A549 (cell line): ENCODE results near the gene ADARB2. TPM values are rescaled to one million over a fixed set of nuclear protein-coding genes. Genes with fewer than 3 reads are reported as not detected.

Source experiments
- ATAC-seq, 2 experiments: fragments of 200-7000 bp in 1 of 2; fragments of >200 bp in 1 of 2; cut with Nextera tagmentation in 1 of 2; cut with Tn5 transposase in 1 of 2; 3 replicates each; pipeline versions ENCODE4 v1.8.0 to v1.9.1; 2018 to 2020; ENCODE audit warnings: mild to moderate bottlenecking in 1 of 2, moderate library complexity in 1 of 2
- CTCF ChIA-PET: fragments of 300-600 bp; sonication (Branson Sonifier 250); formaldehyde crosslinking; extraction: SDS; loops from one replicate; lab custom pipeline; 2021; ENCODE audit warnings: antibody characterized with exemption, inconsistent platforms; lab: Yijun Ruan, JAX
- POLR2A ChIA-PET: fragments of 350-600 bp; formaldehyde crosslinking; extraction: SDS; loops from one replicate; lab custom pipeline; 2021; ENCODE audit warnings: antibody characterized with exemption, inconsistent platforms; lab: Yijun Ruan, JAX
- DNase-seq, 2 experiments: peaks; one replicate each; pipeline versions ENCODE4 v3.0.0 to v3.0.0-alpha.2; 2011 to 2016; ENCODE audit warnings: low read depth in 1 of 2, low spot score in 1 of 2
- FAIRE-seq: peaks from 2 replicates; lab custom pipeline; 2011; peaks lifted over from hg19 to GRCh38; lab: Jason Lieb, UNC
- H3K27ac ChIP-seq, 2 experiments: fragments of >200 bp; sonication (Bioruptor Twin); formaldehyde crosslinking; 3 replicates each; pipeline ENCODE4 v1.5.1; 2016 to 2017
- H3K4me1 ChIP-seq: fragments of >200 bp; sonication (Bioruptor Twin); formaldehyde crosslinking; 3 replicates; pipeline ENCODE4 v1.6.1; 2016
- H3K4me2 ChIP-seq: fragments of >200 bp; sonication (Bioruptor Twin); formaldehyde crosslinking; 3 replicates; pipeline ENCODE4 v1.6.1; 2016
- H3K4me3 ChIP-seq: fragments of >200 bp; sonication (Bioruptor Twin); formaldehyde crosslinking; 3 replicates; pipeline ENCODE4 v1.5.1; 2016
- H3K9me3 ChIP-seq: fragments of >200 bp; sonication (Bioruptor Twin); formaldehyde crosslinking; 3 replicates; pipeline ENCODE4 v1.6.1; 2016
- BHLHE40 ChIP-seq: IDR thresholded peaks from 2 replicates; pipeline ENCODE4 v1.6.1; 2012; ENCODE audit warnings: low read depth, low read length, inconsistent platforms
- CBX2 ChIP-seq: fragments of 200-600 bp; sonication (generic); IDR thresholded peaks from 2 replicates; pipeline ENCODE4 v1.6.1; 2016; ENCODE audit warnings: low read depth, mild to moderate bottlenecking, borderline replicate concordance
- CBX8 ChIP-seq: fragments of 200-600 bp; sonication (generic); IDR thresholded peaks from 2 replicates; pipeline ENCODE4 v1.6.1; 2016
- CEBPB ChIP-seq, 2 experiments: fragments of >200 bp in 1 of 2; sonication (Bioruptor Twin) in 1 of 2; formaldehyde crosslinking in 1 of 2; IDR thresholded peaks; 2 replicates each; pipeline ENCODE4 v1.6.1; 2012 to 2016
- CHD4 ChIP-seq: fragments of 200-600 bp; sonication (generic); IDR thresholded peaks from 2 replicates; pipeline ENCODE4 v1.6.1; 2016; ENCODE audit warnings: antibody characterized with exemption, mild to moderate bottlenecking, borderline replicate concordance
- EP300 ChIP-seq, 2 experiments: fragments of >200 bp; sonication (Bioruptor Twin); formaldehyde crosslinking; IDR thresholded peaks; 2 replicates in 1 of 2; 3 replicates in 1 of 2; pipeline ENCODE4 v1.6.1; 2016 to 2017
- FOSL2 ChIP-seq, 2 experiments: fragments of 450-650 bp in 1 of 2; fragments of >200 bp in 1 of 2; sonication (Bioruptor Twin) in 1 of 2; formaldehyde crosslinking; IDR thresholded peaks; 2 replicates each; pipeline versions ENCODE4 v1.5.0 to v1.6.1; 2016 to 2020; ENCODE audit warnings: mild to moderate bottlenecking in 1 of 2, moderate library complexity in 1 of 2
- GATA3 ChIP-seq: IDR thresholded peaks from 2 replicates; pipeline ENCODE4 v1.6.1; 2012; ENCODE audit warnings: borderline replicate concordance
- HDAC2 ChIP-seq: fragments of 200-600 bp; sonication (generic); IDR thresholded peaks from 2 replicates; pipeline ENCODE4 v1.6.1; 2016
- HEYL ChIP-seq: fragments of 250-450 bp; sonication (Bioruptor Pico); IDR thresholded peaks from 2 replicates; pipeline ENCODE4 v1.8.0; 2021; ENCODE audit warnings: mild to moderate bottlenecking, moderate library complexity
- JUN ChIP-seq, 2 experiments: fragments of >200 bp; sonication (Bioruptor Twin); formaldehyde crosslinking; IDR thresholded peaks; 2 replicates in 1 of 2; 3 replicates in 1 of 2; pipeline ENCODE4 v1.6.1; 2016 to 2017
- MAFK ChIP-seq: fragments of 450-650 bp; IDR thresholded peaks from 2 replicates; pipeline ENCODE4 v1.6.1; 2014; ENCODE audit not compliant: partially characterized antibody
- MAZ ChIP-seq: fragments of 150-350 bp; IDR thresholded peaks from 2 replicates; pipeline ENCODE4 v1.6.1; 2014; ENCODE audit warnings: antibody characterized with exemption, low read depth, low read length, borderline replicate concordance
- MYC ChIP-seq: IDR thresholded peaks from 2 replicates; pipeline ENCODE4 v1.6.1; 2012; ENCODE audit warnings: mild to moderate bottlenecking, inconsistent platforms, low read length, improper control_type of control experiment, borderline replicate concordance
- NFE2L2 ChIP-seq: fragments of 150-350 bp; conservative IDR thresholded peaks from 2 replicates; pipeline ENCODE4 v1.6.1; 2014; ENCODE audit warnings: low read length
- NPAS2 ChIP-seq: fragments of 250-450 bp; sonication (Bioruptor Pico); IDR thresholded peaks from 2 replicates; pipeline ENCODE4 v1.8.0; 2022; ENCODE audit warnings: mild to moderate bottlenecking, moderate library complexity, borderline replicate concordance
- NR3C1 ChIP-seq: fragments of >200 bp; sonication (Bioruptor Twin); formaldehyde crosslinking; IDR thresholded peaks from 3 replicates; pipeline ENCODE4 v1.6.1; 2017
- POLR2A ChIP-seq: IDR thresholded peaks from 2 replicates; pipeline ENCODE4 v1.6.1; 2012; ENCODE audit warnings: mild to moderate bottlenecking, low read length
- RNF2 ChIP-seq: fragments of 200-600 bp; sonication (generic); IDR thresholded peaks from 2 replicates; pipeline ENCODE4 v1.6.1; 2016; ENCODE audit warnings: low read depth, mild to moderate bottlenecking, antibody characterized with exemption, moderate library complexity, borderline replicate concordance
- TP53 ChIP-seq: fragments of 250-450 bp; sonication (Bioruptor Pico); IDR thresholded peaks from 2 replicates; pipeline ENCODE4 v1.5.0; 2021; ENCODE audit warnings: mild to moderate bottlenecking, moderate library complexity
- ZC3H11A ChIP-seq: fragments of 450-650 bp; IDR thresholded peaks from 2 replicates; pipeline ENCODE4 v1.6.1; 2014; ENCODE audit warnings: antibody characterized with exemption, mild to moderate bottlenecking
- ZFP36 ChIP-seq: fragments of 450-650 bp; IDR thresholded peaks from 2 replicates; pipeline ENCODE4 v1.6.1; 2014; ENCODE audit warnings: borderline replicate concordance; ENCODE audit not compliant: partially characterized antibody
- ZNF302 ChIP-seq: fragments of 250-450 bp; sonication (Bioruptor Pico); IDR thresholded peaks from 2 replicates; pipeline ENCODE4 v1.9.0; 2021; ENCODE audit warnings: inconsistent platforms, mild to moderate bottlenecking, moderate library complexity
- WGBS: methylation state at CpG from one replicate; pipeline ENCODE4 v1.1.6; 2017; ENCODE audit errors: missing lambda C conversion rate; 5-methylcytosine and 5-hydroxymethylcytosine counted together
- polyA plus RNA-seq, 4 experiments: library from polyadenylated mRNA; depleted of rRNA in 3 of 4; stranded (reverse); fragments of >200 nt; fragmentation: RNase III in 1 of 4; extraction: RNeasy Plus Mini Kit Qiagen cat#74134 plus additional on column Dnase treatment in 1 of 4; gene quantifications; 2 replicates in 3 of 4; 3 replicates in 1 of 4; pipeline ENCODE4 v1.2.3, GENCODE V29; 2011 to 2017
- TF ChIP-seq, protein P1 (sequence below): fragments of >200 bp; sonication (Bioruptor Twin); formaldehyde crosslinking; IDR thresholded peaks from 2 replicates; pipeline ENCODE4 v1.6.1; 2016
- TF ChIP-seq, protein P2 (sequence below): IDR thresholded peaks from 2 replicates; pipeline ENCODE4 v1.6.1; 2012
- TF ChIP-seq, protein P3 (sequence below): fragments of 150-350 bp; IDR thresholded peaks from 2 replicates; pipeline ENCODE4 v1.6.1; 2014; ENCODE audit warnings: low read depth, mild to moderate bottlenecking, low read length
- TF ChIP-seq, protein P4 (sequence below): IDR thresholded peaks from 2 replicates; pipeline ENCODE4 v1.6.1; 2012; ENCODE audit warnings: low read depth, borderline replicate concordance
- TF ChIP-seq, protein P5 (sequence below): fragments of 250-450 bp; sonication (Bioruptor Pico); IDR thresholded peaks from 2 replicates; pipeline ENCODE4 v1.5.0; 2021; ENCODE audit warnings: mild to moderate bottlenecking, moderate library complexity, borderline replicate concordance
- TF ChIP-seq, protein P6 (sequence below): fragments of >200 bp; sonication (Bioruptor Twin); formaldehyde crosslinking; IDR thresholded peaks from 3 replicates; pipeline ENCODE4 v1.5.1; 2016

ADARB2 gene
- polyA plus RNA-seq, 2 of the 4 experiments (the other 2 are of a cell fraction), result not detected

DNA sequence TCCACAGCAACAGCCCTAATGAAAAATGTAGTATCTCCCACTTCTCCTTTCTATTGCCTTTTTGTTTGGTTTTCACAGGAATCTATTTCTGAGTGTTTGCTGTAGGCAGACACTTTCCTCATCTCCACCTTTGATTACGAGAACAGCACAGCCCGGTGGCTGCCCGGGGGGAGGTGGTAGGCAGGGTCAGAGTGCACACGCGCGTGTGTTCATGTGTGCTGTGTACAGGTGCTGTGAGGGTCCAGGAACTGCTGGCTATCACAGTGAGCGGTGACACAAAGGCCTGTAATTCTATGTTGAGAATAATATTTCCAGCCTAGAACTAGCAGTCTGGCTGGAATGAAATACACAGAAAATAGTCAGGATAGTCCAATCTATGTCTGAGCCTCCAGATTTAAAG is 212.8 kb downstream of the ADARB2 start:
- CTCF ChIA-PET, result no interaction called here
- no peaks in the 10 kb centered on the region for H3K4me1 ChIP-seq
- ATAC-seq, result no peak
- no peaks in the 10 kb centered on the region for H3K9me3 ChIP-seq
- POLR2A ChIA-PET, result no interaction called here
- WGBS, result 18% methylated on average over 7 of the region's 7 CpGs
- no peak for FAIRE-seq
- no peak for DNase-seq
- TF ChIP-seq, protein P1, sequence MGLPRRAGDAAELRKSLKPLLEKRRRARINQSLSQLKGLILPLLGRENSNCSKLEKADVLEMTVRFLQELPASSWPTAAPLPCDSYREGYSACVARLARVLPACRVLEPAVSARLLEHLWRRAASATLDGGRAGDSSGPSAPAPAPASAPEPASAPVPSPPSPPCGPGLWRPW, result no peak
- TF ChIP-seq, protein P2, sequence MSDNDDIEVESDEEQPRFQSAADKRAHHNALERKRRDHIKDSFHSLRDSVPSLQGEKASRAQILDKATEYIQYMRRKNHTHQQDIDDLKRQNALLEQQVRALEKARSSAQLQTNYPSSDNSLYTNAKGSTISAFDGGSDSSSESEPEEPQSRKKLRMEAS, result no peak
- TF ChIP-seq TP53 (no peak), GATA3 (no peak), NR3C1 (no peak), ZNF302 (CRISPR knock-in tag) (no peak), JUN (IDR thresholded peaks at IDR 0.05) (no peak), BHLHE40 (no peak), FOSL2 (IDR thresholded peaks at IDR 0.05) (no peak), FOSL2 (CRISPR knock-in tag; IDR thresholded peaks at IDR 0.05) (no peak), CHD4 (no peak), CBX2 (no peak), MYC (no peak), MAZ (no peak), POLR2A (no peak), CEBPB (IDR thresholded peaks at IDR 0.05) (no peak)
- TF ChIP-seq, protein P3, sequence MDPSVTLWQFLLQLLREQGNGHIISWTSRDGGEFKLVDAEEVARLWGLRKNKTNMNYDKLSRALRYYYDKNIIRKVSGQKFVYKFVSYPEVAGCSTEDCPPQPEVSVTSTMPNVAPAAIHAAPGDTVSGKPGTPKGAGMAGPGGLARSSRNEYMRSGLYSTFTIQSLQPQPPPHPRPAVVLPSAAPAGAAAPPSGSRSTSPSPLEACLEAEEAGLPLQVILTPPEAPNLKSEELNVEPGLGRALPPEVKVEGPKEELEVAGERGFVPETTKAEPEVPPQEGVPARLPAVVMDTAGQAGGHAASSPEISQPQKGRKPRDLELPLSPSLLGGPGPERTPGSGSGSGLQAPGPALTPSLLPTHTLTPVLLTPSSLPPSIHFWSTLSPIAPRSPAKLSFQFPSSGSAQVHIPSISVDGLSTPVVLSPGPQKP, result no peak
- TF ChIP-seq, protein P4, sequence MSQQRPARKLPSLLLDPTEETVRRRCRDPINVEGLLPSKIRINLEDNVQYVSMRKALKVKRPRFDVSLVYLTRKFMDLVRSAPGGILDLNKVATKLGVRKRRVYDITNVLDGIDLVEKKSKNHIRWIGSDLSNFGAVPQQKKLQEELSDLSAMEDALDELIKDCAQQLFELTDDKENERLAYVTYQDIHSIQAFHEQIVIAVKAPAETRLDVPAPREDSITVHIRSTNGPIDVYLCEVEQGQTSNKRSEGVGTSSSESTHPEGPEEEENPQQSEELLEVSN, result no peak
- TF ChIP-seq, all 56 proteins: peak for 0
- Histone ChIP-seq H3K27ac (no peak overlapping the region), H3K4me3 (no peak overlapping the region), H3K4me2 (no peak overlapping the region)

DNA sequence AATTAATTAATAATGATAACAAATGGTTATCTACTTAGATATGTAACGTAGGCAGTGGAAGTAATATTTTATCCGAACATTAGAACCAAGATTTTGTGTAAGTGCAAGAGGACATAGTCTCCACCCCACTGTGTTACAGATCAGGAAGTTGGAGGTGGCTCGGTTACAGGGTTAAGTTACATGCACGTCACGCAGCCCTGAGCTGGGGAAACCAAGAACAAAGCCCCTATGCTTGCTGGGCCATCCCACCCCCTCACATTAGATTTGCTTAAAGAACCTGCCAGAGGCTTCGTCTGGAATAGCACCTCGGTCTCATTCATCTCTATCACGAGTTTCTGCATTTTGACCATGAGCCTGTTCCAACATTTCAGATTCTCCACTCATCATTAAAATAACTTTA is 214.1 kb downstream of the ADARB2 start:
- ATAC-seq (no peak), DNase-seq (no peak), FAIRE-seq (no peak)
- no peak overlapping the region for H3K27ac ChIP-seq
- H3K9me3 ChIP-seq, result no peaks in the 10 kb centered on the region
- no peaks in the 10 kb centered on the region for H3K4me1 ChIP-seq
- POLR2A ChIA-PET, result no interaction called here
- 2% methylated on average over 8 of the region's 8 CpGs for WGBS
- CTCF ChIA-PET, result interaction anchor here (0.6 to 1.7 kb wide), 2 partner anchors 9 to 1413 kb away, joined by 3 to 7 read pairs; no protein-coding TSS in a partner anchor
- H3K4me2 ChIP-seq, result no peak overlapping the region
- no peak overlapping the region for H3K4me3 ChIP-seq
- TF ChIP-seq ZFP36, result no peak
- no peak for TF ChIP-seq POLR2A
- no peak for TF ChIP-seq NFE2L2
- TF ChIP-seq MAFK, result no peak
- TF ChIP-seq CHD4, result no peak
- TF ChIP-seq GATA3, result no peak
- no peak for TF ChIP-seq CBX8
- no peak for TF ChIP-seq BHLHE40
- no peak for TF ChIP-seq RNF2
- TF ChIP-seq NR3C1, result no peak
- TF ChIP-seq CBX2, result no peak
- TF ChIP-seq NPAS2 (CRISPR knock-in tag), result no peak
- TF ChIP-seq ZC3H11A, result no peak

DNA sequence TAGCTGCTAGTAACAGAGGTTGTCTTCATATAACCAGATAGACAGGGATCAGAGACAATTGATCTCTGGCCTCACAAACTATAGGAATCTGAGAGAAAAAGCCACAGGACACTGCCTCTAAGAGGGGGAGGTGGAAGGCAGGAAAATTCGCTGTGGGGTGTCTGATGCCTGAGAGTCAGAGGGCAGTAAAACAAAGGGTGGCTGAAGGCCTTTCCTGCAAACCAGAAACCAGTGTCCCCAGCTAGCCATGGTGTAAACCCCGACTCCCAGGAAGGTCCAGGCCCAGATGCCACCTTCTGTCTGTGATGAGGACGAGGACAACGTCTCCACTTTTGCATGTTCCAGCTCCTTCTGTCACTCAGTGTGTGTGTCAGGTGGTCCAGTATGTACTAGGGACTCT is 215.1 kb downstream of the ADARB2 start:
- ATAC-seq (no peak), FAIRE-seq (no peak), DNase-seq (no peak)
- CTCF ChIA-PET, result interaction anchor here (1.7 kb wide), 1 partner anchor 10 kb away, joined by 7 read pairs; no protein-coding TSS in a partner anchor
- POLR2A ChIA-PET, result no interaction called here
- Histone ChIP-seq H3K4me2 (no peak overlapping the region), H3K4me3 (no peak overlapping the region), H3K27ac (no peak overlapping the region), H3K4me1 (no peaks in the 10 kb centered on the region), H3K9me3 (no peaks in the 10 kb centered on the region)
- 0% methylated on average over 4 of the region's 4 CpGs for WGBS
- TF ChIP-seq HDAC2 (no peak), HEYL (no peak), EP300 (IDR thresholded peaks at IDR 0.05) (no peak), TP53 (no peak), CBX2 (no peak), NPAS2 (CRISPR knock-in tag) (no peak)
- TF ChIP-seq, protein P5, sequence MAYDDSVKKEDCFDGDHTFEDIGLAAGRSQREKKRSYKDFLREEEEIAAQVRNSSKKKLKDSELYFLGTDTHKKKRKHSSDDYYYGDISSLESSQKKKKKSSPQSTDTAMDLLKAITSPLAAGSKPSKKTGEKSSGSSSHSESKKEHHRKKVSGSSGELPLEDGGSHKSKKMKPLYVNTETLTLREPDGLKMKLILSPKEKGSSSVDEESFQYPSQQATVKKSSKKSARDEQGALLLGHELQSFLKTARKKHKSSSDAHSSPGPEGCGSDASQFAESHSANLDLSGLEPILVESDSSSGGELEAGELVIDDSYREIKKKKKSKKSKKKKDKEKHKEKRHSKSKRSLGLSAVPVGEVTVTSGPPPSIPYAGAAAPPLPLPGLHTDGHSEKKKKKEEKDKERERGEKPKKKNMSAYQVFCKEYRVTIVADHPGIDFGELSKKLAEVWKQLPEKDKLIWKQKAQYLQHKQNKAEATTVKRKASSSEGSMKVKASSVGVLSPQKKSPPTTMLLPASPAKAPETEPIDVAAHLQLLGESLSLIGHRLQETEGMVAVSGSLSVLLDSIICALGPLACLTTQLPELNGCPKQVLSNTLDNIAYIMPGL (CRISPR knock-in tag), result no peak
- TF ChIP-seq, protein P3, result no peak
- TF ChIP-seq, protein P6, sequence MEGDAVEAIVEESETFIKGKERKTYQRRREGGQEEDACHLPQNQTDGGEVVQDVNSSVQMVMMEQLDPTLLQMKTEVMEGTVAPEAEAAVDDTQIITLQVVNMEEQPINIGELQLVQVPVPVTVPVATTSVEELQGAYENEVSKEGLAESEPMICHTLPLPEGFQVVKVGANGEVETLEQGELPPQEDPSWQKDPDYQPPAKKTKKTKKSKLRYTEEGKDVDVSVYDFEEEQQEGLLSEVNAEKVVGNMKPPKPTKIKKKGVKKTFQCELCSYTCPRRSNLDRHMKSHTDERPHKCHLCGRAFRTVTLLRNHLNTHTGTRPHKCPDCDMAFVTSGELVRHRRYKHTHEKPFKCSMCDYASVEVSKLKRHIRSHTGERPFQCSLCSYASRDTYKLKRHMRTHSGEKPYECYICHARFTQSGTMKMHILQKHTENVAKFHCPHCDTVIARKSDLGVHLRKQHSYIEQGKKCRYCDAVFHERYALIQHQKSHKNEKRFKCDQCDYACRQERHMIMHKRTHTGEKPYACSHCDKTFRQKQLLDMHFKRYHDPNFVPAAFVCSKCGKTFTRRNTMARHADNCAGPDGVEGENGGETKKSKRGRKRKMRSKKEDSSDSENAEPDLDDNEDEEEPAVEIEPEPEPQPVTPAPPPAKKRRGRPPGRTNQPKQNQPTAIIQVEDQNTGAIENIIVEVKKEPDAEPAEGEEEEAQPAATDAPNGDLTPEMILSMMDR, result no peak
